NCI-H345 treated with DMSO at 0.1 percent for 48 hours (cell line): ENCODE results near the gene DENND1C.

Experiments
- DNase-seq: peaks from one replicate; lab custom pipeline; 2025; ENCODE audit not compliant: unreplicated experiment; lab: John Stamatoyannopoulos, UW

DENND1C gene

GRCh38 chr19:6480848-6481415 lies 655 bp downstream of the DENND1C start:
- no peak for DNase-seq

- no peak for DNase-seq
These were observed 1.7 kb downstream of the DENND1C start for GRCh38 chr19:6479836-6480398.

GRCh38 chr19:6478815-6479214 lies 2.8 kb downstream of the DENND1C start:
- no peak for DNase-seq

GRCh38 chr19:6476896-6477431 lies 4.6 kb downstream of the DENND1C start:
- DNase-seq: no peak

GRCh38 chr19:6476155-6476895 lies 5.3 kb downstream of the DENND1C start:
- peak; percentile 57 for DNase-seq

- peak; percentile 41 for DNase-seq
These were observed 6.1 kb downstream of the DENND1C start for GRCh38 chr19:6475321-6476108.

- no peak for DNase-seq
These were observed 7.9 kb downstream of the DENND1C start for GRCh38 chr19:6473647-6474046.

- DNase-seq: no peak
These were observed 8.9 kb downstream of the DENND1C start for GRCh38 chr19:6472713-6473112.

- no peak for DNase-seq
These were observed 10.5 kb downstream of the DENND1C start for GRCh38 chr19:6471076-6471475.

- DNase-seq: no peak
These were observed 11.4 kb downstream of the DENND1C start for GRCh38 chr19:6470173-6470572.

GRCh38 chr19:6467384-6467783 lies 14.2 kb downstream of the DENND1C start:
- no peak for DNase-seq

GRCh38 chr19:6466526-6467248 lies 14.9 kb downstream of the DENND1C start:
- DNase-seq: no peak

GRCh38 chr19:6465663-6466062 lies 15.9 kb downstream of the DENND1C start:
- DNase-seq: no peak

- DNase-seq: no peak
These were observed 16.6 kb downstream of the DENND1C start for GRCh38 chr19:6465006-6465405.

GRCh38 chr19:6464070-6464873 lies 17.3 kb downstream of the DENND1C start, which contains the start of gene CRB3:
Gene CRB3 (plus strand): TSS chr19:6464271. CDS start chr19:6464702, 431 bp downstream.
- DNase-seq: peak; percentile 67

GRCh38 chr19:6460099-6460884 lies 21.3 kb downstream of the DENND1C start:
- peak; percentile 95 for DNase-seq

GRCh38 chr19:6459262-6460098 lies 22.1 kb downstream of the DENND1C start, which contains the start of gene SLC25A23:
Gene SLC25A23 (minus strand): TSS chr19:6459792. CDS start chr19:6459628, 164 bp downstream.
- peak; percentile 71 for DNase-seq

GRCh38 chr19:6458695-6459261 lies 22.8 kb downstream of the DENND1C start:
- DNase-seq: no peak
